Measurements from ENCODE around the gene CPEB3. TPM values are rescaled to one million over a fixed set of nuclear protein-coding genes. Genes with fewer than 3 reads are reported as not detected.

Gene CPEB3
- total and polyA plus RNA-seq, 12 donors: 0.71 to 17.6 (median 13.3) TPM

DNA sequence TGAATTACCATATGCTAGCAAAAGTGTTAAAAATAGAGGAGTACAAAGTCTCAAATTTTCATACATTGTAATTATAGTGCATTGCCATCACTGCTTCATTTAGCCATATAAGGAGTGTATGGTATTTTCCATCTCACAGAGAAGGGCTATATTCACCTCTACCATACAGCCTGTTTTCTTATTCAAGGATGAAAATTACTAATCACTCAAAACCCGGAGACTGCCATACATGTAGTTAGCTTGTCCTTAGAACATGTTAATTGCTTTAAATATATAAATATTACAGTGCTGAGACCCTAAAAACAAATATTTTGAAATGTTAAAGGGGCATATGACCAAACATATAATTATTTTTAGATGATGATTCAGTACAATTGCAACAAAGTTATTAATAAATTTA is 49.4 kb downstream of the CPEB3 start:
- WGBS, 2 donors: 33 to 38% methylated on average over 1 of the region's 1 CpG
- intact Hi-C loops (cut with DNase I): loop anchor here in 6 of 10 donors (2.0 to 5.0 kb wide), 4 partner anchors 49 to 155 kb away; partner anchors contain the start of genes CPEB3 (in 6 of the 6) and MARCHF5 (in 6 of the 6)
- no peak for ATAC-seq
- Histone ChIP-seq H3K4me1 (peaks cover 3 to 54% (median 33%) of the 10 kb centered on the region in 9 donors), H3K27ac (peak overlapping the region; percentile 77 to 94 (median 87)), H3K36me3 (no peaks in the 10 kb centered on the region), H3K4me3 (peak overlapping the region in 9 of 10 donors; percentile 58 to 91 (median 74)), H3K9me3 (no peaks in the 10 kb centered on the region), H3K27me3 (no peaks in the 10 kb centered on the region)
- TF ChIP-seq, protein P1, sequence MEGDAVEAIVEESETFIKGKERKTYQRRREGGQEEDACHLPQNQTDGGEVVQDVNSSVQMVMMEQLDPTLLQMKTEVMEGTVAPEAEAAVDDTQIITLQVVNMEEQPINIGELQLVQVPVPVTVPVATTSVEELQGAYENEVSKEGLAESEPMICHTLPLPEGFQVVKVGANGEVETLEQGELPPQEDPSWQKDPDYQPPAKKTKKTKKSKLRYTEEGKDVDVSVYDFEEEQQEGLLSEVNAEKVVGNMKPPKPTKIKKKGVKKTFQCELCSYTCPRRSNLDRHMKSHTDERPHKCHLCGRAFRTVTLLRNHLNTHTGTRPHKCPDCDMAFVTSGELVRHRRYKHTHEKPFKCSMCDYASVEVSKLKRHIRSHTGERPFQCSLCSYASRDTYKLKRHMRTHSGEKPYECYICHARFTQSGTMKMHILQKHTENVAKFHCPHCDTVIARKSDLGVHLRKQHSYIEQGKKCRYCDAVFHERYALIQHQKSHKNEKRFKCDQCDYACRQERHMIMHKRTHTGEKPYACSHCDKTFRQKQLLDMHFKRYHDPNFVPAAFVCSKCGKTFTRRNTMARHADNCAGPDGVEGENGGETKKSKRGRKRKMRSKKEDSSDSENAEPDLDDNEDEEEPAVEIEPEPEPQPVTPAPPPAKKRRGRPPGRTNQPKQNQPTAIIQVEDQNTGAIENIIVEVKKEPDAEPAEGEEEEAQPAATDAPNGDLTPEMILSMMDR (IDR thresholded peaks at IDR 0.05): no peak
- no peak for DNase-seq

DNA sequence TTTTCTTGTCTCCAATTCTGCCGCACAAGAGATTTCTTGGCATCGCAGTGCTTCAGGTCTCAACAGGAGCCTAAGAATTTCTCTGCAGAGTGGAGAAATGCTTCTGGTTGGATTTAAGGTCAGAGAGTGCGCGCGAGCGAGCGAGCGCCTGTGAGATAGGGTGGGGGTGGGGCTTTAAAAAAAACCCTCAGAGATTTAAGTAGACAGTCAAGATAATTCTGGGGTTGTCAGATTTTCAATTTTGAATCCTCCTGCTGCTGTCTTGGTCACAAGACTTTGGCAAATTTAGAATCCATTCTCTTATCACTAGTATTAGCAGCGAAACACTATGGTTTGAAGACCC is 49.7 kb downstream of the CPEB3 start:
- intact Hi-C loops (cut with DNase I): loop anchor here in 6 of 10 donors (2.0 to 5.0 kb wide), 4 partner anchors 50 to 154 kb away; partner anchors contain the start of genes CPEB3 (in 6 of the 6) and MARCHF5 (in 6 of the 6)
- peaks cover 0 to 3% (median 0%) of the 10 kb centered on the region in 9 donors for H3K36me3 ChIP-seq
- peak overlapping the region; percentile 77 to 94 (median 87) for H3K27ac ChIP-seq
- DNase-seq: peak; percentile 11 to 28
- TF ChIP-seq, protein P1 (IDR thresholded peaks at IDR 0.05): no peak
- 5 to 7% methylated on average over 9 of the region's 9 CpGs for whole genome bisulfite sequencing, 2 donors
- peak overlapping the region; percentile 58 to 91 (median 76) for H3K4me3 ChIP-seq
- peak in 7 of 8 donors; percentile 22 to 68 (median 51) for ATAC-seq
- H3K9me3 ChIP-seq: no peaks in the 10 kb centered on the region
- H3K4me1 ChIP-seq: peaks cover 3 to 58% (median 36%) of the 10 kb centered on the region in 9 donors
- H3K27me3 ChIP-seq: no peaks in the 10 kb centered on the region

DNA sequence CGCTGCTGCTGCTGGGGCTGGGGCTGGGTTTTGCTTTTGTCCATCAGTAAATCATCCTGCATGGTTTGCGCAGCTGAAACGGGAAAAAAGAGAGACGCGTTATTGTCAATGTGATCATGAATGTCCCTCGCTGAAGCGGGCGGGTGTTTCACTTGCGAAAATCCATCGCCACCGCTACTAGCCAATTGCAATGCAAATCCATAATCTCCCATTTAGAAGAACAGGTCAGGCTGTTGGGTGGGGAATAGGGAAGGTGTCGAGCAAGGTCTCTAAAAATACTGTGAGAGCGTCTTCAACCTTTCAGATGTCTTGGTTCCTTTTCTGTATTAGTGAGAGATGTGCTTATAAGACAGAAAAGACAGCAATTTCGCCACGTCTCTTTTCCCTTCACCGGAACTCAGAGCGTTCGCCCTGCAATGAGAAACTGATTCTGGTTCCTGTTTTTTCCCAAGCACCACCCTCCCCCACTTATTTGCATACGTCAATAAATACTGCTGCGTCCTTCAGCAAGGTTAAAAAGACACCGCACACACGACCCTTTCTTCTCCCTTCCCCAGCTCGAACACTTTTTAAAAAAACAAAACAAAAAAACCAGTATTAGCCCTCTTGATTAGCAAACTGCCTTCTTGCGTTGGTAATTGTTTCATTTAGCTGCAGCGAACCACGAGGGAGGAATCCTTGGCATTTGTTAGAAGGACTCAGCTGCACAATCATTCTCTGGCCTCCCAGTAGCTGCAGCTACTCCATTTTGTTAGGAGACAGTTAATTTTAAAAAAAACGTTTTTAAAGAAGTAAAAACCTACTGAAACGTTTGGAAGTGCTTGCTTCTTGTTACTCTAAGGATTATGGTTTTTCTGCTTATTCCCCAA is 50.4 kb downstream of the CPEB3 start:
- DNase-seq (peak in 1 of 2 donors; percentile 80), ATAC-seq (peak; percentile 69 to 85 (median 80))
- peak overlapping the region; percentile 77 to 94 (median 87) for H3K27ac ChIP-seq
- H3K4me3 ChIP-seq: peak overlapping the region; percentile 58 to 91 (median 76)
- peaks cover 0 to 6% (median 0%) of the 10 kb centered on the region in 9 donors for H3K36me3 ChIP-seq
- TF ChIP-seq, protein P1 (IDR thresholded peaks at IDR 0.05): no peak
- H3K9me3 ChIP-seq: no peaks in the 10 kb centered on the region
- H3K4me1 ChIP-seq: peaks cover 3 to 64% (median 41%) of the 10 kb centered on the region in 9 donors
- intact Hi-C loops (cut with DNase I): loop anchor here in 6 of 10 donors (2.0 to 5.0 kb wide), 4 partner anchors 50 to 154 kb away; partner anchors contain the start of genes CPEB3 (in 6 of the 6) and MARCHF5 (in 6 of the 6)
- H3K27me3 ChIP-seq: no peaks in the 10 kb centered on the region
- WGBS, 2 donors: 0% methylated on average over 28 of the region's 28 CpGs

DNA sequence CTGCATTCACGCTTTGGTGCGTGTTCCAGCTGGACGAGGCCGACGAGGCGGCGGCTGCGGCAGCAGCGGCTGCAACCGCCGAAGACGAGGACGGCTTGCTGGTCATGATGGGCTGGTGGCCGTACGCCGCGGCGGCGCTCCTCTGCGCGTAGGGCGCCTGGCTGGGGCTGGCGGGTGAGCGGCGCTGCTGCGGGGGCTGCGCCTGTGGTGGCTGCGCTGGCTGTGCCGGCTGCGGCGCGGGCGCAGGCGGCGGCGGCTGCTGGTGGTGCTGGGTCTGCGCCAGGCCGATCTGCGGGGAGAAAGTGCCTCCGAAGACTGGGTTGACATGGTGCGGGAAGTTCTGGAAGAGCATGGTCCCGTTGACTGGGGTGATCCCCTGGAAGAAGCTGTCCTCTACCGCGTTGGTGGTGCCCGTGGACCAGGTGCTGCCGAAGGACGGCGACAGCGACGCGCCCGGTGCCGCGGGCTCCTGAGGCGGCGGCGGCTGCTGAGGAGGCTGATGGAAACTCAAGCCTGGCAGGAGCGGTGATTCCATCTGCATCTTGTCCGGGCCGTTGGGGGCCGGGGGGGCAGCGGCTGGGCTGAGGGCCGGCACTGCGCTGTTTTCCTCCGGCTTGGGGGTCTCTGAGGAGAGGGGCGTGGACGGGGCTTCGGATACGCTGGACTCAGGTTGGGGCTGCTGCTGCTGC is 51.1 kb downstream of the CPEB3 start:
- TF ChIP-seq, protein P1 (IDR thresholded peaks at IDR 0.05): no peak
- intact Hi-C loops (cut with DNase I): loop anchor here in 9 of 10 donors (2.0 to 10.0 kb wide), 6 partner anchors 51 to 153 kb away; partner anchors contain the start of genes CPEB3 (in 8 of the 9) and MARCHF5 (in 8 of the 9)
- Histone ChIP-seq H3K27ac (peak overlapping the region; percentile 77 to 94 (median 87)), H3K9me3 (no peaks in the 10 kb centered on the region), H3K4me3 (peak overlapping the region; percentile 58 to 91 (median 76)), H3K36me3 (peaks cover 0 to 11% (median 0%) of the 10 kb centered on the region in 9 donors), H3K4me1 (peaks cover 3 to 70% (median 42%) of the 10 kb centered on the region in 9 donors), H3K27me3 (no peaks in the 10 kb centered on the region)
- WGBS, 2 donors: 0 to 1% methylated on average over 69 of the region's 69 CpGs
- DNase-seq (peak; percentile 28 to 61), ATAC-seq (peak; percentile 22 to 75 (median 49))

Measured in heart right ventricle (tissue), 16 donors.